K562 (cell line): ENCODE measurements around the gene KRTCAP2. TPM values are rescaled to one million over a fixed set of nuclear protein-coding genes. Genes with fewer than 3 reads are reported as not detected.

ENCODE experiments used
- HDAC2 ChIP-seq: fragments of 450-650 bp; IDR thresholded peaks from 2 replicates; pipeline ENCODE4 v1.6.1; 2016; ENCODE audit warnings: mild to moderate bottlenecking
- NEUROD1 ChIP-seq: fragments of 150-350 bp; IDR thresholded peaks from 2 replicates; pipeline ENCODE4 v1.6.1; 2014; ENCODE audit warnings: borderline replicate concordance, low read length, low read depth; ENCODE audit not compliant: partially characterized antibody
- POLR2G ChIP-seq: fragments of 200-400 bp; formaldehyde crosslinking; IDR thresholded peaks from 2 replicates; pipeline ENCODE4 v1.6.1; 2017; ENCODE audit warnings: low read depth, mild to moderate bottlenecking, antibody characterized with exemption, low read length, moderate library complexity
- PRMT5 ChIP-seq: sonication (generic); formaldehyde crosslinking; IDR thresholded peaks from 2 replicates; pipeline ENCODE4 v1.5.0; 2020; ENCODE audit warnings: missing genetic modification reagents
- RBM22 ChIP-seq: fragments of 200-400 bp; formaldehyde crosslinking; IDR thresholded peaks from 2 replicates; pipeline ENCODE4 v1.6.1; 2018; ENCODE audit warnings: low read length, low read depth; ENCODE audit not compliant: poor library complexity, severe bottlenecking
- REST ChIP-seq, 2 experiments: fragments of 450-650 bp; formaldehyde crosslinking in 1 of 2; IDR thresholded peaks; 2 replicates each; pipeline versions ENCODE4 v1.4.0 to v1.6.1; 2014 to 2020; ENCODE audit warnings: mild to moderate bottlenecking in 2 of 2, borderline replicate concordance in 1 of 2, low read depth in 1 of 2
- SIN3A ChIP-seq, 2 experiments: fragments of 150-350 bp in 1 of 2; IDR thresholded peaks; 2 replicates each; pipeline ENCODE4 v1.6.1; 2011 to 2016; ENCODE audit warnings: borderline replicate concordance in 2 of 2, low read depth in 2 of 2, low read length in 2 of 2, mild to moderate bottlenecking in 2 of 2, moderate library complexity in 2 of 2; ENCODE audit not compliant: control insufficient read depth in 1 of 2
- SREBF1 ChIP-seq: fragments of 150-350 bp; IDR thresholded peaks from 2 replicates; pipeline ENCODE4 v1.6.1; 2014; ENCODE audit warnings: antibody characterized with exemption, low read depth, low read length, borderline replicate concordance
- ZFX ChIP-seq: sonication (generic); formaldehyde crosslinking; IDR thresholded peaks from 2 replicates; pipeline ENCODE4 v1.8.0; 2022; ENCODE audit warnings: mild to moderate bottlenecking, missing genetic modification reagents, moderate library complexity
- ZNF134 ChIP-seq: fragments of 250-450 bp; sonication (Bioruptor Pico); conservative IDR thresholded peaks from 2 replicates; pipeline ENCODE4 v1.4.0; 2020
- polyA plus RNA-seq, 8 experiments: library from polyadenylated mRNA; depleted of rRNA in 4 of 8; stranded (reverse) in 5 of 8; unstranded in 3 of 8; fragments of >200 nt; fragmentation: Nextera tagmentation in 2 of 8; fragmentation: Illumina TruSeq in 1 of 8; extraction: Ambion mirVana in 2 of 8; extraction: Trizol in 1 of 8; gene quantifications; 2 replicates each; pipeline versions ENCODE4 v1.2.1 to v1.2.3, GENCODE V29; 2011 to 2014; ENCODE audit warnings: inconsistent platforms in 1 of 8, missing spikeins in 1 of 8
- total RNA-seq, 7 experiments: library from RNA; depleted of rRNA in 6 of 7; stranded (reverse); fragments of >200 nt in 6 of 7; fragmentation: Illumina TruSeq in 2 of 7; extraction: Trizol in 2 of 7; gene quantifications; 2 replicates each; pipeline versions ENCODE4 v1.2.1 to v1.2.3, GENCODE V29; 2011 to 2021; ENCODE audit warnings: low replicate concordance in 1 of 7
- TF ChIP-seq, protein P1 (sequence below), 2 experiments: fragments of 250-450 bp in 1 of 2; fragments of 450-650 bp in 1 of 2; sonication (Bioruptor Pico) in 1 of 2; IDR thresholded peaks; 2 replicates each; pipeline versions ENCODE4 v1.6.1 to v1.8.0; 2016 to 2021; ENCODE audit warnings: mild to moderate bottlenecking in 2 of 2, moderate library complexity in 2 of 2, missing compliant biosample characterization in 1 of 2, missing genetic modification characterization in 1 of 2
- TF ChIP-seq, protein P2 (sequence below): fragments of 450-650 bp; IDR thresholded peaks from 2 replicates; pipeline ENCODE4 v1.7.1; 2018; ENCODE audit warnings: mild to moderate bottlenecking, low read depth; ENCODE audit not compliant: partially characterized antibody

The KRTCAP2 gene
- total and polyA plus RNA-seq, 9 of the 15 experiments (the other 6 are each of a cell fraction or from before 2014, with no cell fraction given) = 126 to 436 (median 244) TPM

DNA sequence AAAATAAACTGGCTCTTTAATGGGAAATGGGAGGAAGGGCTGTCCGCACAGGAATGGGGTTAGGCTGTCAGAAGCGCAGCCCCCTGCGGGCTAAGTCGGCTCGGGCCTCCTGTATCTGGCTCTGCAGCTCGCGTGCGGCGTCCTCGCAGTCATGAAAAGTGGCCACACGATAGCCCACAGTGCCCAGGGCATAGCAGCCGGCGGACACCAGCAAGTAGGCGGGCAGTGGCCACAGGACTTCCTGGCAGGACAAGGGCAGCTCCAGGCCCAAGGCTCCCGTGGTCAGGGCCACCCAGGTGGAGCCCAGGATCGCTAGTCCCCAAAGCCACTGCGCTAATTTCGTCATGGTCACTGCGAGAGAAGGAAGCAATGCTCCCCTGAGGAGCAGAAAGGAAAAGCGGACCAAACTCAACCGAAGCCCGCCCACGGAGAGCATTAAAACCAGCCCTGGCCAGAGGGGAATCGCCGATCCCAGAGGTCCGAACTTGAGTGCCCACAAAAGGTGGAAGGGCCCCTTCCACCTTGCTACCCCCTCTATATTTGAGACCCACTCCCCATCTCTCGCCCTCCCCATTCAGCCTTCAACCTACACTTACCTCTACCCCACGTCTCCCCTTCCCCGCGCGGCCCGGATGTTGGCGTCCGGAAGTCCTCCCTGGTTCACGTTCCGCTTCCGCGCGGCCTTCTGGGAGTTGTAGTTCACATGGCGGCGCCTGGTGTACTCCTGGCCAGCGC lies 33.0 kb downstream of the KRTCAP2 start, which contains the start of gene DPM3 (continued):
- peak; percentile 15 for TF ChIP-seq NEUROD1
- TF ChIP-seq PRMT5 (CRISPR knock-in tag) = 0 out of 2 replicates have a peak, but pooled peaks have one; percentile 20
- peak; percentile 81 for TF ChIP-seq POLR2G
- TF ChIP-seq ZNF134 (CRISPR knock-in tag) = 0 out of 2 replicates have a peak, but pooled peaks have one; percentile 28
- TF ChIP-seq, protein P1, sequence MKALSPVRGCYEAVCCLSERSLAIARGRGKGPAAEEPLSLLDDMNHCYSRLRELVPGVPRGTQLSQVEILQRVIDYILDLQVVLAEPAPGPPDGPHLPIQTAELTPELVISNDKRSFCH (CRISPR knock-in tag; IDR thresholded peaks at IDR 0.05) = no peak
- TF ChIP-seq, protein P1 (tag; IDR thresholded peaks at IDR 0.05) = peak; percentile 63; the same call in 1 of the 2 replicates
- TF ChIP-seq RBM22 = no peak
- peak; percentile 75 for TF ChIP-seq HDAC2
- TF ChIP-seq, protein P2, sequence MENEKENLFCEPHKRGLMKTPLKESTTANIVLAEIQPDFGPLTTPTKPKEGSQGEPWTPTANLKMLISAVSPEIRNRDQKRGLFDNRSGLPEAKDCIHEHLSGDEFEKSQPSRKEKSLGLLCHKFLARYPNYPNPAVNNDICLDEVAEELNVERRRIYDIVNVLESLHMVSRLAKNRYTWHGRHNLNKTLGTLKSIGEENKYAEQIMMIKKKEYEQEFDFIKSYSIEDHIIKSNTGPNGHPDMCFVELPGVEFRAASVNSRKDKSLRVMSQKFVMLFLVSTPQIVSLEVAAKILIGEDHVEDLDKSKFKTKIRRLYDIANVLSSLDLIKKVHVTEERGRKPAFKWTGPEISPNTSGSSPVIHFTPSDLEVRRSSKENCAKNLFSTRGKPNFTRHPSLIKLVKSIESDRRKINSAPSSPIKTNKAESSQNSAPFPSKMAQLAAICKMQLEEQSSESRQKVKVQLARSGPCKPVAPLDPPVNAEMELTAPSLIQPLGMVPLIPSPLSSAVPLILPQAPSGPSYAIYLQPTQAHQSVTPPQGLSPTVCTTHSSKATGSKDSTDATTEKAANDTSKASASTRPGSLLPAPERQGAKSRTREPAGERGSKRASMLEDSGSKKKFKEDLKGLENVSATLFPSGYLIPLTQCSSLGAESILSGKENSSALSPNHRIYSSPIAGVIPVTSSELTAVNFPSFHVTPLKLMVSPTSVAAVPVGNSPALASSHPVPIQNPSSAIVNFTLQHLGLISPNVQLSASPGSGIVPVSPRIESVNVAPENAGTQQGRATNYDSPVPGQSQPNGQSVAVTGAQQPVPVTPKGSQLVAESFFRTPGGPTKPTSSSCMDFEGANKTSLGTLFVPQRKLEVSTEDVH = peak; percentile 91
- TF ChIP-seq REST (IDR thresholded peaks at IDR 0.05; ENCODE audit: borderline replicate concordance) = no peak
- 0 out of 2 replicates have a peak, but pooled peaks have one; percentile 61 for TF ChIP-seq REST (CRISPR knock-in tag; IDR thresholded peaks at IDR 0.05; ENCODE audit: low read depth)
- peak in 1 of 2 experiments; percentile 43; a peak in 1 of 4 replicates for TF ChIP-seq SIN3A (IDR thresholded peaks at IDR 0.05; ENCODE audit: borderline replicate concordance in 2 of 2, control insufficient read depth in 1 of 2, low read depth in 2 of 2, low read length in 2 of 2)
- TF ChIP-seq SREBF1 = peak; percentile 69; the same call in 1 of the 2 replicates
- peak; percentile 86 for TF ChIP-seq ZFX (CRISPR knock-in tag)
